BLaER1 (cell line): ENCODE results near the gene ARF6.
"Not testable (repeated sequence)": the region's sequence is repeated elsewhere in the genome, so short reads cannot be mapped to it uniquely, and the experiment has no call there.

Experiments used
- H3K27ac ChIP-seq: shearing (Covaris generic); formaldehyde crosslinking; 2 replicates; pipeline ENCODE4 v1.8.1; 2022
- H3K27me3 ChIP-seq: shearing (Covaris generic); formaldehyde crosslinking; 2 replicates; pipeline ENCODE4 v1.8.1; 2022
- H3K36me3 ChIP-seq: shearing (Covaris generic); formaldehyde crosslinking; 2 replicates; pipeline ENCODE4 v1.8.1; 2022
- H3K4me1 ChIP-seq: shearing (Covaris generic); formaldehyde crosslinking; 2 replicates; pipeline ENCODE4 v1.8.1; 2022
- H3K4me2 ChIP-seq: shearing (Covaris generic); formaldehyde crosslinking; 2 replicates; pipeline ENCODE4 v1.8.1; 2022
- H3K4me3 ChIP-seq: shearing (Covaris generic); formaldehyde crosslinking; 2 replicates; pipeline ENCODE4 v1.8.1; 2022
- H3K9ac ChIP-seq: shearing (Covaris generic); formaldehyde crosslinking; 2 replicates; pipeline ENCODE4 v1.8.1; 2022
- H3K9me3 ChIP-seq: shearing (Covaris generic); formaldehyde crosslinking; 2 replicates; pipeline ENCODE4 v1.8.1; 2022
- H4K20me1 ChIP-seq: shearing (Covaris generic); formaldehyde crosslinking; 2 replicates; pipeline ENCODE4 v1.8.1; 2022
- Cebpa-rat ChIP-seq: shearing (Covaris generic); IDR thresholded peaks from 2 replicates; pipeline ENCODE4 v1.8.1; 2022

ARF6 gene

GRCh38 chr14:49893309-49894213 is 679 bp downstream of the ARF6 start:
- Histone ChIP-seq H3K9me3 (no peaks in the 10 kb centered on the region), H3K4me2 (peak overlapping the region; percentile 92), H3K4me1 (peaks cover 50% of the 10 kb centered on the region), H3K36me3 (peaks cover 22% of the 10 kb centered on the region; the same call in 1 of the 2 replicates), H4K20me1 (peaks cover 56% of the 10 kb centered on the region), H3K27me3 (no peaks in the 10 kb centered on the region), H3K9ac (peak overlapping the region; percentile 98), H3K4me3 (peak overlapping the region; percentile 88), H3K27ac (peak overlapping the region; percentile 99)
- TF ChIP-seq Cebpa-rat = no peak

GRCh38 chr14:49894214-49895107 is 1.6 kb downstream of the ARF6 start:
- Histone ChIP-seq H4K20me1 (peaks cover 58% of the 10 kb centered on the region), H3K4me2 (peak overlapping the region; percentile 92), H3K36me3 (peaks cover 22% of the 10 kb centered on the region; the same call in 1 of the 2 replicates), H3K4me3 (peak overlapping the region; percentile 88), H3K9ac (peak overlapping the region; percentile 98), H3K4me1 (peaks cover 56% of the 10 kb centered on the region), H3K27ac (peak overlapping the region; percentile 99)
- not testable (repeated sequence) for H3K9me3 ChIP-seq, H3K27me3 ChIP-seq

- peak overlapping the region; percentile 92 for H3K4me2 ChIP-seq
- H4K20me1 ChIP-seq = peaks cover 58% of the 10 kb centered on the region
- H3K9ac ChIP-seq = peak overlapping the region; percentile 63; the same call in 1 of the 2 replicates
- no peaks in the 10 kb centered on the region for H3K27me3 ChIP-seq
- TF ChIP-seq Cebpa-rat = no peak
- H3K4me3 ChIP-seq = peak overlapping the region; percentile 88
- H3K9me3 ChIP-seq = no peaks in the 10 kb centered on the region
- H3K27ac ChIP-seq = no peak overlapping the region
- peaks cover 56% of the 10 kb centered on the region for H3K4me1 ChIP-seq
- peaks cover 22% of the 10 kb centered on the region; the same call in 1 of the 2 replicates for H3K36me3 ChIP-seq
Measured at GRCh38 chr14:49895480-49895879, 2.6 kb downstream of the ARF6 start.

GRCh38 chr14:49896272-49896671 is 3.4 kb downstream of the ARF6 start:
- Histone ChIP-seq H3K4me3 (peak overlapping the region; percentile 88), H4K20me1 (peaks cover 58% of the 10 kb centered on the region), H3K36me3 (peaks cover 22% of the 10 kb centered on the region; the same call in 1 of the 2 replicates), H3K4me1 (peaks cover 53% of the 10 kb centered on the region), H3K9ac (peak overlapping the region; percentile 63; the same call in 1 of the 2 replicates), H3K4me2 (peak overlapping the region; percentile 92)
- H3K27ac ChIP-seq, H3K27me3 ChIP-seq, H3K9me3 ChIP-seq: not testable (repeated sequence)

- Histone ChIP-seq H3K9me3 (no peaks in the 10 kb centered on the region), H3K27ac (no peak overlapping the region), H3K9ac (no peak overlapping the region), H3K4me1 (peaks cover 46% of the 10 kb centered on the region), H4K20me1 (peaks cover 58% of the 10 kb centered on the region), H3K27me3 (no peaks in the 10 kb centered on the region), H3K4me3 (peak overlapping the region; percentile 88; the same call in 1 of the 2 replicates), H3K36me3 (peaks cover 22% of the 10 kb centered on the region; the same call in 1 of the 2 replicates), H3K4me2 (peak overlapping the region; percentile 92)
- TF ChIP-seq Cebpa-rat = no peak
Measured at GRCh38 chr14:49896966-49897365, 4.1 kb downstream of the ARF6 start.

- H3K27ac ChIP-seq = no peak overlapping the region
- H3K9me3 ChIP-seq = no peaks in the 10 kb centered on the region
- H3K4me2 ChIP-seq = peak overlapping the region; percentile 92
- H4K20me1 ChIP-seq = peaks cover 58% of the 10 kb centered on the region
- peaks cover 22% of the 10 kb centered on the region; the same call in 1 of the 2 replicates for H3K36me3 ChIP-seq
- H3K9ac ChIP-seq = no peak overlapping the region
- H3K4me3 ChIP-seq = no peak overlapping the region
- no peaks in the 10 kb centered on the region for H3K27me3 ChIP-seq
- H3K4me1 ChIP-seq = peaks cover 45% of the 10 kb centered on the region
- TF ChIP-seq Cebpa-rat = no peak
Measured at GRCh38 chr14:49897414-49897813, 4.5 kb downstream of the ARF6 start.

- Histone ChIP-seq H3K27ac (no peak overlapping the region), H3K4me1 (peaks cover 45% of the 10 kb centered on the region), H3K27me3 (no peaks in the 10 kb centered on the region), H3K4me3 (no peak overlapping the region), H3K9me3 (no peaks in the 10 kb centered on the region), H4K20me1 (peaks cover 58% of the 10 kb centered on the region), H3K9ac (no peak overlapping the region), H3K36me3 (peaks cover 22% of the 10 kb centered on the region; the same call in 1 of the 2 replicates), H3K4me2 (no peak overlapping the region)
- no peak for TF ChIP-seq Cebpa-rat
Measured at GRCh38 chr14:49897965-49898364, 5.1 kb downstream of the ARF6 start.

GRCh38 chr14:49898485-49898884 is 5.6 kb downstream of the ARF6 start:
- Histone ChIP-seq H3K27ac (no peak overlapping the region), H3K4me2 (no peak overlapping the region), H4K20me1 (peaks cover 53% of the 10 kb centered on the region), H3K9ac (no peak overlapping the region), H3K9me3 (no peaks in the 10 kb centered on the region), H3K36me3 (peaks cover 22% of the 10 kb centered on the region; the same call in 1 of the 2 replicates), H3K4me1 (peaks cover 45% of the 10 kb centered on the region), H3K4me3 (no peak overlapping the region), H3K27me3 (no peaks in the 10 kb centered on the region)
- TF ChIP-seq Cebpa-rat = no peak

GRCh38 chr14:49900973-49901372 is 8.1 kb downstream of the ARF6 start:
- Histone ChIP-seq H3K9me3 (no peaks in the 10 kb centered on the region), H3K27me3 (no peaks in the 10 kb centered on the region), H3K4me3 (no peak overlapping the region), H3K36me3 (peaks cover under 1% of the 10 kb centered on the region; the same call in 1 of the 2 replicates), H3K4me2 (no peak overlapping the region), H4K20me1 (peaks cover 28% of the 10 kb centered on the region), H3K4me1 (peaks cover 32% of the 10 kb centered on the region), H3K27ac (no peak overlapping the region), H3K9ac (no peak overlapping the region)
- no peak for TF ChIP-seq Cebpa-rat

- H3K9me3 ChIP-seq, H3K4me3 ChIP-seq, H3K9ac ChIP-seq, H3K27ac ChIP-seq, H3K27me3 ChIP-seq, H3K4me2 ChIP-seq, H3K36me3 ChIP-seq: not testable (repeated sequence)
- H4K20me1 ChIP-seq = peaks cover 11% of the 10 kb centered on the region
- peaks cover 16% of the 10 kb centered on the region for H3K4me1 ChIP-seq
Measured at GRCh38 chr14:49902679-49903246, 9.9 kb downstream of the ARF6 start.
